ENCODE measurements around the gene SSH3.
A peak's percentile ranks its signal among the peaks of the same experiment; 100 is the strongest.

The SSH3 gene

DNA sequence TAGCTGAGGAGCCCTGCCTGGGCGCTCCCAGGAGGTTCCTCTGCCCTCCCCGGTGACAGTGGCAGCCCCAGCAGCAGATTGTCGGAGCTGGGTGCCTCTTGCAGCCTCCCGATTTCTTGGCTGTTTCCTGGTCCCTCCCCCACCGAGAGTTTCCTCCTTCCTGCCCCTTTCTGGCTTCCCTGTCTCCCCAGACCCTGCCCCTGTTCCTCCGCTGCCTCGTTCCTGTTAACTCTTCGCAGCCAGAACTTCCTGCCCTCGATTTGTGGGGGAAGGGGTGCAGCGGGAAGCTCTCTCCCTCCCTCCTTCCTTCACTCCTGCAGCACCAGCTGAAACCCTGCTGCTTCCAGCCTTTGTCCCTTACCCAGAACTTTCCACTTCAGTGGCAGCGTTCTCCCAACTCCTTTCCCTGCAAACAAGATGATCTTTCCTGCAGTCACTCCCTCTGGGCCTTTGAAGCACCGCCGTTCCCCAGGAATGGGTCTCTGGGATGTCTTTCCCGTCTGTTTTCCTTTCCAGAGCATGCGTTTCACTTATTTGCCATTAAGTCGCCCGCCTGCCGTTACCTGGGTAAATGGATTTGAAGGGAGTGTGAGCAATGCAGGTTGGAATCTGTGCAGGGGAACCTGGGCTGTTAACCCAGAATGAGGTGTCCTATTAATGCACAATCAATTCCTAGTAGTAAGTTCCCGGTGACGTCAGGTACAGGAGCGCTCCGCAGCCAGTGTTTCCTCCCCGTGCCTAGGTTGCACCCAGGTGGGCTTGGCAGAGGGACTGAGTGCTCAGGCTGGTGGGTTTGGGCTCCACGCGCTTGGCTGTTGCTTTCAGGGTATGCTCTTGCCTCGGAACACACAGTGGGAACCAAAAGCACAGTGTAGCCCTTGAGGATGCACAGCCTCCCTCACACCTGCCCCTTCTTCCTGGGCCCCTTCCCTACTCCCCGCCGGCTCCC is 32.8 kb upstream of the SSH3 start:
- Histone ChIP-seq H3K4me3 (ENCODE audit: insufficient read length, low read depth) (no peak overlapping the region), H3K4me1 (ENCODE audit: insufficient read depth, insufficient read length) (peaks cover 42% of the 10 kb centered on the region)
- DNase-seq (ENCODE audit: low read depth, low spot score) = peak; percentile 61

DNA sequence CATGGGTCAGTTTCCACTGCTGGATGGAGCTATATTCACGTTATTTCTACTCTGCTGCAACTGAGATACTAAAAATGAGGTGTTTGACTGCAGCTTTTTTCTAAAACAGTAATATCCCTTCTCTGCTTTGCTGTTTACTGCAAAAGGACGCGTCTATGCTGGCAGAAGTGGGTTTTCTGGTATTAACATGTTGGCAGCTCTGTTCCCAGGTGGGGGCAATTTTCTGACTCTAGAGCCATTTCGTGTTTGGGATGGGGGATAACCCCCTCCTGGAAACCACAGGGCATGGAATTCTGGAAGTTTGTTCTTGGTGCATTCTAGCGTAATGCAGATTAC is 32.2 kb upstream of the SSH3 start:
- no peak for TF ChIP-seq SUZ12 (IDR thresholded peaks at IDR 0.05; ENCODE audit: extremely low read depth, insufficient read depth, insufficient read length)
- no peak for TF ChIP-seq ZNF274 (IDR thresholded peaks at IDR 0.05; ENCODE audit: low read depth, low read length)
- TF ChIP-seq YY1 (IDR thresholded peaks at IDR 0.05; ENCODE audit: insufficient read depth, insufficient read length) = no peak
- Histone ChIP-seq H3K27me3 (ENCODE audit: insufficient read depth, insufficient read length) (no peaks in the 10 kb centered on the region), H3K9ac (ENCODE audit: insufficient read length, low read depth) (peak overlapping the region; percentile 43), H3K9me3 (ENCODE audit: insufficient read depth, low read length) (no peaks in the 10 kb centered on the region), H3K36me3 (ENCODE audit: insufficient read depth, insufficient read length, low read length) (peaks cover 66% of the 10 kb centered on the region), H3K4me1 (ENCODE audit: insufficient read depth, insufficient read length) (peaks cover 48% of the 10 kb centered on the region), H3K4me3 (ENCODE audit: insufficient read length, low read depth) (no peak overlapping the region)
- DNase-seq (ENCODE audit: low read depth, low spot score) = no peak

More for the DNA sequence above, 32.8 kb upstream of the SSH3 start:
- no peaks in the 10 kb centered on the region for H3K9me3 ChIP-seq (ENCODE audit: insufficient read depth, low read length)
- H3K27me3 ChIP-seq (ENCODE audit: insufficient read depth, insufficient read length) = peaks cover 5% of the 10 kb centered on the region
- TF ChIP-seq YY1 (IDR thresholded peaks at IDR 0.05; ENCODE audit: insufficient read depth, insufficient read length) (no peak), SUZ12 (IDR thresholded peaks at IDR 0.05; ENCODE audit: extremely low read depth, insufficient read depth, insufficient read length) (no peak), ZNF274 (IDR thresholded peaks at IDR 0.05; ENCODE audit: low read depth, low read length) (no peak)
- peaks cover 59% of the 10 kb centered on the region for H3K36me3 ChIP-seq (ENCODE audit: insufficient read depth, insufficient read length, low read length)
- H3K9ac ChIP-seq (ENCODE audit: insufficient read length, low read depth) = peak overlapping the region; percentile 65

DNA sequence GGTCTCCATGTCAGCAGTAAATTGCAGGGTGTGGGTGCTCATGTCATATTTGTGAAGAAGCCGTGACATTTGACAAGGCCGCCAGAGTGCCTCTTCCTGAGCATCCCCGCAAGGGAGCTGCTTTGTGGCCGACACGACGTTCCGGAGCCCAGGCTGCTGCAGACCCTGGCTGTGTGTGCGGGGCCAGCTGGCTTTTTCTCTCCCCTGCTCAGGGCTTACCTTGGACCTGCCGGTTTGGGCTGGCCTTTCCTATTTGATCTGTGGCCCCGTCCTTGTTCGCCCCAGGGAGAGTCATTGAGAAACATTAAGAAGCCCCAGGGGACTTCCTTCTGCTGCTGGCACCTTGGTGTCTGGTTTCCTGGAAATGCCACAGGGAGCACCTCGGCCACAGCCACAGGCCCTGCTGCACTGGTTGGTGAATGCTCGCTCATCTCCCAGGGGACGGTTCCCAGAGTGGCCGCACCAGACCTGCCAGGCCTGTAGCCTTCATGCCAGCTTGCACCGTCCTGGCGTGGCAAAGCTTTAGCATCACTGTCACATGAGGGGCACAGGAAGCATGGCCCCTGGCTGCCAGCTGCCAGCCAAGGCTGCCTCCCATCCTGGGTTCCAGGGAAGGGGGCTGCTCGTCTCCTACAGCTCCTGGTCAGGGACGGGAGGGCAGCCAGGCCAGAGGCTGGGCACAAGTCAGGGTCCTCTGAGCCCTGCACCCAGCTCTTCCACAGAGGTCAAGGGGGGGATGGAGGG is 31.6 kb upstream of the SSH3 start:
- no peaks in the 10 kb centered on the region for H3K9me3 ChIP-seq (ENCODE audit: insufficient read depth, low read length)
- TF ChIP-seq YY1 (IDR thresholded peaks at IDR 0.05; ENCODE audit: insufficient read depth, insufficient read length) (no peak), SUZ12 (IDR thresholded peaks at IDR 0.05; ENCODE audit: extremely low read depth, insufficient read depth, insufficient read length) (no peak), ZNF274 (IDR thresholded peaks at IDR 0.05; ENCODE audit: low read depth, low read length) (no peak)
- peak overlapping the region; percentile 43 for H3K9ac ChIP-seq (ENCODE audit: insufficient read length, low read depth)
- H3K4me3 ChIP-seq (ENCODE audit: insufficient read length, low read depth) = no peak overlapping the region
- H3K4me1 ChIP-seq (ENCODE audit: insufficient read depth, insufficient read length) = peaks cover 49% of the 10 kb centered on the region
- H3K27me3 ChIP-seq (ENCODE audit: insufficient read depth, insufficient read length) = no peaks in the 10 kb centered on the region
- DNase-seq (ENCODE audit: low read depth, low spot score) = no peak
- peaks cover 69% of the 10 kb centered on the region for H3K36me3 ChIP-seq (ENCODE audit: insufficient read depth, insufficient read length, low read length)

DNA sequence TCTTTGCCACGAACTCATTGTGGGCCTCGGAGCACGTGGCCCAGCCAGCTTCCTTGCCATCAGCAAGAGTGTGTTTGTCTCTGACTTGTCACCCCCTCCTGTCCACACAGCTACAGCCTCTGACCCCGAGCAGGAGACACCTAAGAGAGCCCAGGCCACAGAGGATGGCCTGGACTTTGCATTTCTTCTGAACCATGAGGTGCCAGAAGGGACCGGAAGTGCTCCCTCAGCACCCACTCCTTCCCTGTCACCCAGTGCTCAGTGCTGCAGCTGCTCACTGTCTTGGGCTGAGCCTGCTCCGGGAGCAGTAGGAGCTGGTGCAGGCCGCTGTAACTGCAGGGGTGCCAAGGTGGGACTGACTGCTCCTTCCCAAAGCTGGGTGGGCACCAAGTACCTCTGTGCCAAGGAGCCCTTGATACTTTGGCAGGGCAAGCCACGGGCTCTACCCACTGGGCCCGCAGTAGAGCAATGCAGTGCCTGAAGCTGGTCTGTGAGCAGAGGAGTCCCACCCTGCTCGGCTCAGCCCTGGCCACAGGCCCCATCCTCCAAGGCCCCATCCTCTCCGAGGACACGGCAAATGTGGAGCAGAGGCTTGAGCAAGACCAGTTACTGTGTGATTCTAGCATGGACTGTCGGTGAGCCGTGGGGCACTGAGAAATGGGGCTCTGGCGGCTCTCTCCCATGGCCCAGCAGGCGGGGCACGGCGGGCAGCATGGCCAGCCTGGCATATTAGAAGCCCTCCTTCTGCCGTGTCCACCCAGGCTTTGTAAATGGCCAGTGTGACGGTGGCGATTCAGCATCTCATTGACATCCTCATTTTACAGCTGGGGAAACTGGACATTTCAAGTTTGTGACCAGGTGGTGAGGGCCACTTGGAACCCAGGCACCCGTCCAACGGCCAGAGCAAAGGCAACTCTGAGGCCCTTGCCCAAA is 30.7 kb upstream of the SSH3 start:
- DNase-seq (ENCODE audit: low read depth, low spot score) = no peak

DNA sequence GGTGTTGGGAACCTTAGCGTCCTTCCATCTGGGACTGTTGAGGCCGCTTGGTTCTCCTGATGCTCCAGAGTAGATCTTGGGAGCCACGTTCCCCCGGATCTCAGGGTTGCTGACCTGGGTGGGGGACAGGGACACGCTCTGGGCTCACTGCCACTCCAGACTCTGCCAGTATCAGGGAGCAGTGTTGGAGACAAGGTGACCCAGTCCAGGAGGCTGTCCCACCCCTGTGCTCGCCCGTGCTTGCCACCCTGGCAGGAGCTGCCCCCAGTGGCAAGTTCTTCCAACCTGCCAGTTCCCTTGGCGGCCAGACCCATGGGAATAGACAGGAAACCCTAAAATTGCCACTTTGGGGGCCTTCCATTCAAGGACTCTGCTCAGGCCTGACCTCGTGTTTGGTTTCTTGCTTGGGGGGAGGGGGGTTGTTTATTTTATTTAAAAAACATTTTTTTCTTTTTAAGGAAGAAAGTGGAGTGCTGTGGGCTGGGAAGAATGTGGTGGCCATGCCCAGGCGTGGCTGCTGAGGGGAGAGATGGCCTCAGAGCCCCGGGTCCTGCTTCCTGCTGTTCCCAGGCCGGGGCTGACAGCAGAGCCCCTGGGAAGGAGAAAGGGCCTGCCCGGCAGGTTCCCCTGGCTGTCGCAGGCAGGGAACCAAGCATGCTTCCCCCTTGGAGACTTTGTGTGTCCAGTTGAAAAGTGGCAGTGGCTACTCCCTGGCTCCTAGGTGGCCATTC is 29.9 kb upstream of the SSH3 start:
- no peak for DNase-seq (ENCODE audit: low read depth, low spot score)
- H3K4me3 ChIP-seq (ENCODE audit: insufficient read length, low read depth) = no peak overlapping the region
- H3K9me3 ChIP-seq (ENCODE audit: insufficient read depth, low read length) = no peaks in the 10 kb centered on the region
- peaks cover 53% of the 10 kb centered on the region for H3K4me1 ChIP-seq (ENCODE audit: insufficient read depth, insufficient read length)
- peaks cover 72% of the 10 kb centered on the region for H3K36me3 ChIP-seq (ENCODE audit: insufficient read depth, insufficient read length, low read length)
- TF ChIP-seq YY1 (IDR thresholded peaks at IDR 0.05; ENCODE audit: insufficient read depth, insufficient read length) (no peak), ZNF274 (IDR thresholded peaks at IDR 0.05; ENCODE audit: low read depth, low read length) (no peak), SUZ12 (IDR thresholded peaks at IDR 0.05; ENCODE audit: extremely low read depth, insufficient read depth, insufficient read length) (no peak)
- H3K9ac ChIP-seq (ENCODE audit: insufficient read length, low read depth) = peak overlapping the region; percentile 6
- H3K27me3 ChIP-seq (ENCODE audit: insufficient read depth, insufficient read length) = no peaks in the 10 kb centered on the region

More for the DNA sequence above, 30.7 kb upstream of the SSH3 start:
- H3K4me1 ChIP-seq (ENCODE audit: insufficient read depth, insufficient read length) = peaks cover 51% of the 10 kb centered on the region
- TF ChIP-seq ZNF274 (IDR thresholded peaks at IDR 0.05; ENCODE audit: low read depth, low read length) (no peak), SUZ12 (IDR thresholded peaks at IDR 0.05; ENCODE audit: extremely low read depth, insufficient read depth, insufficient read length) (no peak), YY1 (IDR thresholded peaks at IDR 0.05; ENCODE audit: insufficient read depth, insufficient read length) (no peak)
- H3K36me3 ChIP-seq (ENCODE audit: insufficient read depth, insufficient read length, low read length) = peaks cover 73% of the 10 kb centered on the region
- H3K9me3 ChIP-seq (ENCODE audit: insufficient read depth, low read length) = no peaks in the 10 kb centered on the region
- H3K27me3 ChIP-seq (ENCODE audit: insufficient read depth, insufficient read length) = no peaks in the 10 kb centered on the region
- no peak overlapping the region for H3K4me3 ChIP-seq (ENCODE audit: insufficient read length, low read depth)
- H3K9ac ChIP-seq (ENCODE audit: insufficient read length, low read depth) = no peak overlapping the region

Data from NT2/D1 (cell line).